Measurements from ENCODE around the gene ATP23.

The ATP23 gene

GRCh38 chr12:57941165-57941894 is at the start of gene ATP23:
Gene ATP23 (plus strand): TSS chr12:57941567. CDS start chr12:57941702, 135 bp downstream.
- DNase-seq: peak; percentile 86

GRCh38 chr12:57892232-57892972 is 49.0 kb upstream of the ATP23 start:
- DNase-seq: no peak

GRCh38 chr12:57893431-57894353 is 47.7 kb upstream of the ATP23 start:
- peak; percentile 96 for DNase-seq

GRCh38 chr12:57894399-57895292 is 46.7 kb upstream of the ATP23 start:
- no peak for DNase-seq

- peak; percentile 35 for DNase-seq
These were observed 45.8 kb upstream of the ATP23 start for GRCh38 chr12:57895389-57896114.

- peak; percentile 63 for DNase-seq
These were observed 45.3 kb upstream of the ATP23 start for GRCh38 chr12:57896115-57896433.

- peak; percentile 83 for DNase-seq
These were observed 44.7 kb upstream of the ATP23 start for GRCh38 chr12:57896434-57897201.

- no peak for DNase-seq
These were observed 43.9 kb upstream of the ATP23 start for GRCh38 chr12:57897286-57897974.

GRCh38 chr12:57898308-57898970 is 42.9 kb upstream of the ATP23 start:
- no peak for DNase-seq

- DNase-seq: peak; percentile 68
These were observed 42.2 kb upstream of the ATP23 start for GRCh38 chr12:57899010-57899662.

- no peak for DNase-seq
These were observed 38.8 kb upstream of the ATP23 start for GRCh38 chr12:57902478-57902969.

GRCh38 chr12:57904426-57904825 is 36.9 kb upstream of the ATP23 start:
- DNase-seq: no peak

- peak; percentile 86 for DNase-seq
These were observed 36.2 kb upstream of the ATP23 start for GRCh38 chr12:57904848-57905811.

GRCh38 chr12:57905812-57906475 is 35.4 kb upstream of the ATP23 start:
- DNase-seq: no peak

GRCh38 chr12:57906821-57907220 is 34.5 kb upstream of the ATP23 start:
- no peak for DNase-seq

GRCh38 chr12:57907281-57907680 is 34.1 kb upstream of the ATP23 start:
- no peak for DNase-seq

- no peak for DNase-seq
These were observed 32.9 kb upstream of the ATP23 start for GRCh38 chr12:57908511-57908910.

All from fibroblast of skin of right biceps (primary cell).